ENCODE data around the gene AK1. TPM values are rescaled to one million over a fixed set of nuclear protein-coding genes. Genes with fewer than 3 reads are reported as not detected.
"Not testable (repeated sequence)": the region's sequence is repeated elsewhere in the genome, so short reads cannot be mapped to it uniquely, and the experiment has no call there.

AK1 gene
- total RNA-seq, 1 experiment from 2014 or later = 36.9 TPM

DNA sequence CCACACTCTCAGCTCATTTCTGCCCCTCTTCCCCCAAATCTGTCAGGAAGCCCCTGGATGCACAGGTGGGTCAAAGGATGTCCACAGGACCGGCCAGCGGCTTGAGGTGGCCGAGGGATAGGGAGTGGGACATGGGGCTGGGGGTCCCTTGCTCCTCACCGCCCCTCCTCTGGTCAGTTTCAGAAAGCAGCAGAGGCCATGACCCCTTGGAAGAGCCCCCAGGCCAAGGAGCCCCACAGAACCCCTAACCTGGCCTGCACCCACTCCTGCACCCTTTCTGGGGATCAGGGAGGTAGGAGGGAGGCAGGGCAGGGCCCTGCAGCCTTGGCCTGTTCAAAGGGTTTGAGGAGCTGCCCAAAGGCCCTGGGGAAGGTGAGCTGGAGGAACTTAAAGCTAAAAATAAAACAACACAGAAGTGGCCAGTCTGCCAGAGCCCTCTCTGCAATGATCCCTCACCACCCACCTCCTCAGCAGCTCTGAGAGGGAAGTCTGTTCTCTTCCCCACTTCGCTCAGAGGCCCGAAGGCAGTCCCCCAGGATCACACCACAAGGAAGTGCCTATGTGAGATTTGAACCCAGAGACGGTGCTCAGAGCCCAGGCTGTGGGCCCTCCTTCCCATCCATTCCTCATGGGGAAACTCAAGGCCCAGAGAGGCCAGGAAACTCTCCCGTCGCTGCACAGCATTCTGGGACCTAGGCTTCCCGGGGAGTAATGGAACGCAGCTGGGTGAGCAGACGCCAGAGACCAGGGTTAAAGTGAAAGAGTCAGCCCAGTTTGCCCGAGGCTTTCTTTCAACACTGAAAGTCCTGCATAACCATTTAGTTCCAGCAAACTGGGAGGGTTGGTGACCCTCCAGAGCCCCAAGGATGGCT lies 23.9 kb downstream of the AK1 start:
- no peak for DNase-seq (ENCODE audit: extremely low read depth, low read depth)

DNA sequence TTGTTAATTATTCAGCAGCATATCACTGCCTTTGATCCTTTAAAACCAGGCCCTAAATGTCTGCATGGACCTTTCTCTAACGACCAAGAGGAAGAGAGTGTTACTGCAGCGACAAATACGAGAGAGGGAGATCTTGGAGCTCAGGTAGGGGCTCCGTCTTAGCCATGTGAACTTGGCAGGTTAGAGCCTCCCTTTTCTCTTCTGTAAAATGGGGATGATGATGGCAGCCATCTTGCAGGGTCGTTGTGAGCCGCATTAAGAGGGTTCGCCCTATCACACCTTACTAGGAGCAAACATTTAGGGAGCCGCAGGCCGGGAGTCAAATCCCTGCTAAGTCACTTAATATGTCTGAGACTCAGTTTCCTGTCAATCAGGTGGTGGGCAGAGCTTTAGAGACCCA lies 24.6 kb downstream of the AK1 start:
- no peak for DNase-seq (ENCODE audit: extremely low read depth, low read depth)

DNA sequence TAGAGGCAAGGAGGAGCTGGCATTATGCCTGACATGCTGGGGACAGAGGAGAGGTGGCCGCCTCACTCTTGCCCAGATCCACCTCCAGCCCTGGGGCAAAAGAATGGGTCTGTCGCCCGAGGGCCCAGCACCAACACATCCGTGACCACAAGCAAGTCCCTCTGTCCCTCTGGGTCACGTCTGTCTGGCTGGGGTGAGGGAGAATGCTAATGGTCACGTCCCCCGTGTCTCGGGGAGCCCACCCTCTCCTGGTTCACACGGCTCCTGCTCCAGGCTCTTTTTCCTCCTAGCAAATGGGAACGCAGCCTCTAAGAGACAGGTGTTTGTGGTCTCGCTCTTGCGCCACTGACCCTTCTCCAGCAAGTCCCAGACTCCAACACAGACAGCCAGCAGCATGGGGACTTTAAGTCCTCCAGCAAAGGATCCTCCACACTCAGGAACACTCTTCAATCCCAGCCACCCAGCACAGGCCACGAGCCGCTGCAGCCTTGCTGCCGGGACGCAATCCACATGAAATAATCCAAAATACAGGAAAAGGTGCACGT lies 27.1 kb downstream of the AK1 start:
- DNase-seq (ENCODE audit: extremely low read depth, low read depth) = no peak

DNA sequence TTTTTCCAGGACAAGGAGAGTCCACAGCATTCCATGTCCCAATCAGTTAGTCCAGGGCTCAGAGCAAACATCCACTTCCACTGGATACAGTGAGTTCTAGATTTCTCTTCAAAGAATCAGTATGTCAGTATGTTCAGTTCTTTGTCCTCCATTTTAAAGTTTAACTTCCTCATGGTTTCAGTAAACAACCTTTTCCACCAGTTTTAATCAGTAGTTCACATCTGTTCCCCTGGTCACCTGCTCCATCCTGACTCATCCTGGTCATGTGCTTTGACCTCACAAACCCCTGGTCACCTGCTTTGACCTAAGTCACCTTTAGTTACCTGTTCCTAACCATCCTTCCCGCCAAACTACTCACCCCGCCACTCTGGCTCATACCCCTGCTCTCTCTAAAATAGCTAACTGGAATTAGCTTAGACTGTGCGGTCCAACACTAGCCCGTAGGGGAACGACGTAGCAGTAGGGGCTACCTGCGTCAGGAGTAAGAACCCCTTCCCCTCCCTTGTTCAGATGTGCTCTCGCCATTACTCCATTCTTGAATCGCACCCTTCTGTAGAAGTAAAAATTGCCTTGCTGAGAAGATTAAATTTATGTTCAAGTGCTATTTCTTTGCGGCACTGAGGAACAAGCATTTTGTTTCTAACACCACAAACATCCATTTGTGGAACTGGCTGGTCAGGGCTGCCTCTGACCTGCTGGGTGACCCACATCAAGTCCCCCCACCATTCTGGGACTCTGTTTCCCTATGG lies 28.5 kb downstream of the AK1 start:
- DNase-seq (ENCODE audit: extremely low read depth, low read depth) = no peak

DNA sequence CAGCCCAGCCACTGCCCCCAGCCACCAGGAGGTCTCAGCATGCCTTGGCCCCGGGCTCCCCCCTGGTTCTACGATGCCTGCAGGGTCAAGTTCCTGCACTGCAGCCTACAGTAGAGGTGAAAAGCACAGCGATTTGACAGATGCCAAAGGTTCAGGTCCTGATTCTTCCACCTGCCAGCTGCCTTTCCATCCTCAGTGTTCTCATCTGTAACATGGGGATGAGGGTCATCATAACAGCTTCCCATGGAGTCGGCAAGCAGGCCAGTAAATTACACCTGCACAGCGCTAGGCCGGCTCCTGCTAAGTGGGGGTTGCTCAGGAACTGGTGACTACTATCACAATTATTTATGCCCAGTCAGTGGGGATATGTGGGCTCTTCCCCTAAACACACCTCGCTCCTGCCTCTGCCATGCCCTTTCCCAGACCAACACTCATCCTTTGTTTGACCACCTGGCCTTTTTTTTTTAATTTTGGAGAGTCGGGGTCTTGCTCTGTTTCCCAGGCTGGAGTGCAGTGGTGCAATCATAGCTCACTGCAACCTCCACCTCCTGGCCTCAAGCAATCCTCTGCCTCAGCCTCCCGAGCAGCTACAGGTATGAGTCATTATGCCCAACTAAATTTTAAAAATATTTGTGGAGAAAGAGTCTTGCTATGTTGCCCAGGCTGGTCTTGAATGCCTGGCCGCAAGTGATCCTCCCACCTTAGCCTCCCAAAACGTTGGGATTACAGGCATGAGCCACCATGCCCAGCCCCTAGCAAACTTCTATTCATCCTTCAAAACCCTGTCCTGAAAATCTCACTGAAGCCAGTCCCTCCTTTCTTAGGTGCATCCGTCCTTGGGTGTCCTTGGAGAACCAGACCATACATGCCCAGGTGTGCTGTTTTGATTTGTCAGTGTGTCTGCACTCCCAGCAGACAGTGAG lies 29.4 kb downstream of the AK1 start:
- DNase-seq (ENCODE audit: extremely low read depth, low read depth) = no peak

DNA sequence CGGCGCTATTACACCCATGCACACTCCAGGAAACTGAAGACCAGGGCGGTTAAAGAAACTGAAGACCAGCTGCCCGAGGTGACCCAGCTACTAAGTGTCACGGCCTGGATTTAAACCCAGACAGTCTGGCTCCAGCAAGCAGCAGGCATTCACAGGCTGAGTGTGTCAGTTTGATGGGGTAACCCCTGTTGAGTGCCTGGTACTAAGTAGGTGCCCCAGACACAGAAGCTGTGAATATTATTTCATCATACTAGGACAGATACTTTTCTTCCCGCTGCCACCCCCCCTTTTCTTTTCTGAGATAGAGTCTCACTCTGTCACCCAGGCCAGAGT lies 30.3 kb downstream of the AK1 start:
- no peak for DNase-seq (ENCODE audit: extremely low read depth, low read depth)

DNA sequence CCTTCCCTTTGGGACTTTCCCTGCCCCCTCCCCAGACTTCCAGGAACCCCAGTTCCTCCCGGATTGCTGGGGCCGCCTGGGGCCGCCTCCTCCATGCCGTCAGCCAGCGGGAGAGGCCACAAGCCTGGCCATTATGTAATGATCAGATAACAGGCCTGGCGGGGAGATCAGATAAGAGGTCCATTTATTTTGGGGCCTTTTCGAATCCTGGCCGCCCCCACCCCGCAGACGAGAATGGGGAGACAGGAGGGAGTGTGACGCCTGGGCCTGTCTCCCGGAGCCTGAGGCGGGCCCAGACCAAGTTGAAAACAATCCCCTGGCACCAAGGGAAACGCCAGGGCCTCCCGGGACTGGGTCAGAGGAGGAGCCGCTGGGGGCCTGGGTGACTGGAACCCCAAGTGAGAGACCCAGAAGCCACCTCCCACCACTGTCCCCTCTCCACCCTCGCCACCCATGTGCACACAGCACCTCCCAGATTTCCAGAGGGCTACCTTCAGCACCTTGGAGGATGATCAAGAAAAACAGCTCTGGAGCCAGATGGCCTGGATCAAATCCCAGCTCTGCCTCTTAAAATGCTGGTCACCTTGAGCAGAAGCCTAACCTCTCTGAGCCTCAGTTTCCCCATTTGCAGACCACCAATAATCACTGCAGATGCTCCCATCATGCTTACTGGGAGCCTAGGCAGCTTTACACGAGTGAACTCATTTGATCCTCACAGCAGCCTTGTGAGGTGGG lies 30.9 kb downstream of the AK1 start:
- DNase-seq (ENCODE audit: extremely low read depth, low read depth) = no peak

DNA sequence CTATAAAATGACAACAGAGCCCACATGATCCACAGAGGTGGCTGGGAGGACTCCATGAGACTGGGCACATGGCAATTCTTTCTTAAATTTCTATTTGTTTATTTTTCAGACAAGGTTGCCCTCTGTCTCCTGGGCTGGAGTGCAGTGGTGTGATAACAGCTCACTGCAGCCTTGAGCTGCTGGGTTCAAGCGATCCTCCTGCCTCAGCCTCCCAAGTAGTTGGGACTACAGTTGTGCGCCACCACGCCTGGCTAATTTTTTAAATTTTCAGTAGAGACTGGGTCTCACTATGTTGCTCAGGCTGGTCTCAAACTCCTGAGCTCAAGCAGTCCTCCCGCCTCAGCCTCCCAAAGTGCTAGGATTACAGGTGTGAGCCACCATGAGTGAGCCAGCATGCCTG lies 31.9 kb downstream of the AK1 start:
- not testable (repeated sequence) for DNase-seq (ENCODE audit: extremely low read depth, low read depth)

DNA sequence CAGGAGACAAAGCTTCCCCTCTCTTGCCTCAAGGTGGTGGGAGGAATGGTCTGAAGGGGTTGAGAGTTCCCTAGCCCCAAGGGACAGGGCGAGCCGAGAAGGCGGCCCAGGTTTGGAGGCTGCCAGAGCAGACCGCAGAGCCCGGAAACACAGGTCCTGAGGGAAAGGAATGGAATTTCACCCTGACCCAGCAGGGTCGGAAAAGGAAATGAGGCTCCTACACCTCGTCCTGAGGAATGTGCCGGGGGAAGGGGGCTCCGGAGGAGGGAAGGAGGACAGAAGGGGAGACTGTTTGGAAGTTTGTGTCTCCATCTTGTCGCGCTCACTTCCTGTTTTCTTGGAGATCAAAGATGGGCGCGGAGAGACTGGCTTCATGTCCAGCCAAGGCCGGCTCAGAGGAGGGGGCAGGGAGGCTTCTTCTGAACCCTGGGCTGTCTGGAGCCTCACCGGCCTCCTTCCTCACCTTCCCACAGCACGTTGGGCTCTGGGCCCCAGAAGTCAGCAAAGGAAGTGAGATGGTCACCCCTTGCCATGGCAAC lies 32.6 kb downstream of the AK1 start:
- no peak for DNase-seq (ENCODE audit: extremely low read depth, low read depth)

DNA sequence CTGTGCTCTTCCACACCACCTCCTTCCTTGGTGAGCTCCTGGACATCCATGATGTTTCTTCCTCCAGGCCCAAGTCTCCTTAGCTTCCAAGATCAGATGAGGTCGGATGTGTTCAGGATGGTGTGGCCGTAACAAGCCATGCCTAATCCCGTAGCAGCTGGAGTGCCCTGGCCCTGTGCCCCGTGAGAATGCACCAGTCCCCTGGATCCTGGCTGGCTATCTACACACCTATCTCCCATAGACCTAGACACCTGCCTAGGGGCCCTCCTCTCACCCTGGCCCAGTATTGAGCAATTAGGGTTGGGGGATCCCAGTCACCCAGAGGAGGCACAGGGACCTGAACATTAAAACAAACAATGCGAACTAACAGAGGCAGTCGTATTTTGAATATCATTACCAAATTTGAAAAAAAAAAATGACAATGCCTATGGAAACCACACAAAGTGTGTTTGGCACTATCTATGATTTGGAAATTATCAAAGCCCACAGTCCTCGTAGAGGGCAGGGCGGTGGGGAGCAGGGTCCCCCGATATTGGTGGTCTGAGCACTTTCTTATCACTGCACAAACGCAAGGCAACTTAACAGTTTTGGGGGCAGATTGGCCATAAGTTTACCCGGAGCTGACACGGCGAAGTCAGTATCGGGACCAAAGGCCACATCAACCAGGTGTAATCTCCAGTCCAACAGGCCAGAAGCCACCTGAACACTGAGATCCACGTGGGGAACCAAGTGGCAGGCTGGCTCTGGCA lies 36.2 kb downstream of the AK1 start:
- DNase-seq (ENCODE audit: extremely low read depth, low read depth) = no peak

DNA sequence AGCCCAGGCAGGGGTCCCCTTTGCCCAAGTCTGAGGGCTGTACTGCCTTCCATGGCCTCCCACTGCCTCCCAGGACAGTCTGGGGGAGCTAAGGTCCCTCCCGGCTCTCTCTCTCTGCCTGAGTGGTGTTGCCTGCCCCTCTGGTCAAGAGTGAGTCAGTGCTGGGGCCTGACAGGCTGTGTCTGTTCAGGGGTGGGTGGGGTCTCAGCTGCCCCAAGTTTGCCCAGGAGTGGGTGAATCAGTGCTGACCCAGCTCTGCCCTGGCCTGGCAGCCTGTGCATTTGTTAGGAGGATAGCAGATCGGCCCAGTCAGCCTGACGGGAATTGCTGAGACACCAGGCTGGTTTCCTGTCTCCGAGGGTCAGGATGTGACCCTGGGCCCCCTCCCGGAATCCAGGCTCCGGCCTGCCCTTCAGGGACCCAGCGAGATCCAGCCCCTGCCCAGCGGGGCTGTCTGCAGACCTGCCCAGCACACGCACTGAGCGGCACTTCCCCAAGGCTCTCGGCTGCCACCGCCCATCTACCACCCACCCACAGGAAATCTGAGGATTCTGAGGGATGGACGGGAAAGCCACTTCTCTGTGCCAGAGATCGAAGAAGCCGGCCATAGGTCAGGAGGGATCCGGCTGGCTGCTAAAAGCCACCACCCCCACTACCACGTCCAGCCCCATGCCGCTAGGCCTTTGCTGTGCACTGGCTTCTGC lies 38.9 kb downstream of the AK1 start:
- no peak for DNase-seq (ENCODE audit: extremely low read depth, low read depth)

DNA sequence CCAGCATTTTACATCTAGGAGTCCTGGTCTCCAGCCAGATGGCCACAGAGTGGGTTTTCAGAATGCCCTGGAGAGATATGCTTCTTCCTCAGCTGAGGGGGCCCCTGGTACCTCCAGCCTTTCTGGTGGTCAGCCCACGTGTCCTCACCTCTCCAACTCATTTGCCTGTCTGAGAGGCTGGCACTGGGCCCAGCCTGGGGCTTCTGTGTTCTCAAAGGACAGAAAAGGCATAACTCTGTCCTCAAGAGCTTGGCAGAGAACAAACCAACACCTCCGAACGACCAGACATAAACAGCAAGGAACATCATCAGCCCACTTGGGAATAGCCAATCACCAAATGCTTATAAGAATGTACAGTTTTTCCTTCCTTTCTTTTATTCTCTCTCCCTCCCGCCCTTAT lies 40.1 kb downstream of the AK1 start:
- no peak for DNase-seq (ENCODE audit: extremely low read depth, low read depth)

DNA sequence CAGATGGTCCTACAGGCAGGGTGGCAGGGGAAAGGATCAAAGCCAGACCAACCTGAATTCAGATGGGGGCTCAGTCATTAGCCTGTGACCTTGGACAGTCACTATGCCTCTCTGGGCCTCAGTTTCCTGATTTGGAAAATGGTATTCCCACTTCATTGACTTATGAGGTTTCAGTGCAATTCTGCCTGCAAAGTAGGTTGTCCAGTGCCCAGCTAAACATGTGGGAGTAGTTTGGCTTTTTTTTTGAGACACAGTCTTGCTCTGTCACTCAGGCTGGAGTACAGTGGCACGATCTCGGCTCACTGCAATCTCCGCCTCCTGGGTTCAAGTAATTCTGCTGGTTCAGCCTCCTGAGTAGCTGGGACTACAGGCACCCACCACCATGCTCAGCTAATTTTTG lies 40.9 kb downstream of the AK1 start:
- DNase-seq (ENCODE audit: extremely low read depth, low read depth) = not testable (repeated sequence)

DNA sequence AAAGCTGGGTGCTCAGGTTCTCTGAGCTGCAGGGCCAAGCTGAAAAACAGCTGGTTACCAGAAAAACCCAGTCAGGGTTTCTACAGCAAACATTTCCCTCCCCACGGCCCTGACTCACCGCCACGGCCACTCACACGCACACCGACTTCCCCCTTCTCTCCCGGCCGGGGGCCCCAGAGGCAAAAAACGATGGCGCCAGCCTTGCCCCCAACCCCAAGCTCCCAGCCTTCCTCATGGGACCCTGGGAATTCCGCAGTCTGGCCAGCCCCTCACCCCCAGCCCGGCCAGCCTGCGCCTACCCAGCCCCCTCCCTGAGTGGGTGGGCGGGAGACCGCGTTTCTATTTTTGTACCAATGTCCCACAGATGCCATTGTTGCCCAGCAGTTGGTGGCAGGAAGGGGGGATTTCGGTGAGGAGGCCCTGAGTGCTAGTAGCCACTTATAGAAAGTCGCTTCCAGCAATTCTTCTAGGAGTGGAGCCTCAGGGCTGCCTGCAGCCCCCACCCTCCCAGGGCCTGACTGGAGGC lies 41.4 kb downstream of the AK1 start:
- DNase-seq (ENCODE audit: extremely low read depth, low read depth) = no peak

DNA sequence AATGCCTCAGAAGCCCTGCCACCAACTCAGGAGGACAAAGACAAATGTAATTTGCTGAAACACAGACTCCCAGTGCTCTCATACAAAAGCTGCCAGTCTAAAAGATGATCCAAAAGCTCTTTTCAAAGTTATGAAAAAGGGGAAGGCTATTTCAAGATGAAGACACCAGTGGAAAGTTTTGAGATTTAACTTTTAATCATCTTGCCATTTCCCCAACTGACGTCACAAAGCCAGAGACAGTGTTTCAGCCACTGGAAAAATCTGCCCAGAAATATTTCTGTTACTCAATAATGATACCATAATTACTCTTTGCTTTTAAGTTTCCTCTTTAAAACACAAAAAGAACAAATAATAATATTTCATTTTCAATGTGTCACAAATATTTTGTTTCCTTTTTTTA lies 43.9 kb downstream of the AK1 start:
- no peak for DNase-seq (ENCODE audit: extremely low read depth, low read depth)

DNA sequence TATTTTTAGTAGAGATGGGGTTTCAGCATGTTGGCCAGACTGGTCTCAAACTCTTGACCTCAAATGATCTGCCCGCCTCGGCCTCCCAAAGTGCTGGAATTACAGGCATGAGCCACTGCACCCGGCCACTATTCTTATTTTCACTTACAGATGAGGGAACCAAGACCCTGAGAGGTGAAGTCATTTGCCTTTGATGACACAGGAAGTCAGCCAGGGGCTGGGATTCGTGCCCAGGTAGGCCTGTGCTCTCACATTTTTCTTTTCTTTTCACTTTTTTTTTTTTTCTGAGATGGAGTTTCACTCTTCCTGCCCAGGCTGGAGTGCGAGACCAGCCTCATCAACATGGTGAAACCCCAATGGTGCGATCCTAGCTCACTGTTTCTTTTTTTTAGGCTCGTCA lies 45.2 kb downstream of the AK1 start:
- DNase-seq (ENCODE audit: extremely low read depth, low read depth) = no peak

DNA sequence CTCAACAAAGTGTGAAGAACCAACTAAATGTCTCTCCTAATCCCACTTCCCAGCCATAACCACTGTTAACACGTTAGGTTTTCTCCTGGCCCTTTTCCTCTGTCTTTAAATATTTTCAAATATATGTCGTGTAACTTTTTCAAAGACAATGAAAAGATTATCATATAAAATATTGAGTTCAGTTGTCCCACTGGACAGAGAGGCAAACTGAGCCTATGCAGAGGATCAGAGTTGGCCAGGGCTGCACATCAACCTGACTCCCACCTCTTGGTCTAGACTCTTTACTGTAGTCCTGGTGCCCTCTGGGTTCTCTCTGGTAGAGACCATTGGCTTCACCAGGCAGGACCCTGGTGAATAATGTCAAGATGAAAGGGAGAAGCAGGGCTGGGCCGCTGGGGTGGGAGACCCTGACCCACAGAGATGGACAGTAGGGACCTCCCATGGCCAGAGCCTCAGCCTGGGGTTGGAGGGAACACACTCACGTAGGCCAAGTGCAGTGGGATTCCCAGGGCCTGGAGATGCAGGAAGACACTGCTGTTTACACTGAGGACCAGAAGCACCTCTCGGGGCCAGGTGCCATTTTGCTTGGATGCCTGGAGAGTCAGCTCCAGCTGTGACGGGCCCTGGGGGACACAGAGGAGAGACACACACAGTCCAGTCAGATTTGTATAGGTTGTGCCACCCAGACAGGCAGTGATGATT lies 48.1 kb downstream of the AK1 start:
- no peak for DNase-seq (ENCODE audit: extremely low read depth, low read depth)

All from NCI-H460 (cell line).